DOHH2 (cell line): ENCODE data around the gene PGF.

Source experiments
- EZH2phosphoT487 ChIP-seq: fragments of 200-600 bp; sonication (generic); IDR thresholded peaks from 2 replicates; pipeline ENCODE4 v1.6.1; 2017; ENCODE audit warnings: borderline replicate concordance, mild to moderate bottlenecking, antibody characterized with exemption, low read length, moderate library complexity, mixed read lengths
- TF ChIP-seq, protein P1 (sequence below): fragments of 200-600 bp; sonication (generic); IDR thresholded peaks from one replicate; pipeline ENCODE4 v1.5.1; 2014; ENCODE audit warnings: antibody characterized with exemption, mild to moderate bottlenecking, low read depth, low read length; ENCODE audit not compliant: poor library complexity, severe bottlenecking

DNA sequence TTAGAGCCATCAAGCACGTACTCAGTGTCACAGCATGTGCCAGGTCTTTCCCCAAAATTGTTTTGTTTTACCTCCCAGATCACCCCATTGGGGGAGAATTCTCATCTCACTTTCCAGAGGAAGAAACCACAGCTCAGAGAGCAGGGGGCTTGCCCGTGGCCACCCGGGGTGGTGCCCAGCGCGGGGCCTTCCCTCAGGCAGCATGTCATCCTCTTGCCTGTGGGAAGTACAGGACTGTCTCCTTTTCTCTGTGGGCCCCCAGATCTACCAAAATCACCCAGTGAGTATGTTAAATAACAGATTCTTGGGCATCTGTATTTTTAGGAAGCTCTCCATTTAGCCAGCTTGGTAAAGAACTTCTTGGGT lies 38.2 kb downstream of the PGF start:
- TF ChIP-seq, protein P1, sequence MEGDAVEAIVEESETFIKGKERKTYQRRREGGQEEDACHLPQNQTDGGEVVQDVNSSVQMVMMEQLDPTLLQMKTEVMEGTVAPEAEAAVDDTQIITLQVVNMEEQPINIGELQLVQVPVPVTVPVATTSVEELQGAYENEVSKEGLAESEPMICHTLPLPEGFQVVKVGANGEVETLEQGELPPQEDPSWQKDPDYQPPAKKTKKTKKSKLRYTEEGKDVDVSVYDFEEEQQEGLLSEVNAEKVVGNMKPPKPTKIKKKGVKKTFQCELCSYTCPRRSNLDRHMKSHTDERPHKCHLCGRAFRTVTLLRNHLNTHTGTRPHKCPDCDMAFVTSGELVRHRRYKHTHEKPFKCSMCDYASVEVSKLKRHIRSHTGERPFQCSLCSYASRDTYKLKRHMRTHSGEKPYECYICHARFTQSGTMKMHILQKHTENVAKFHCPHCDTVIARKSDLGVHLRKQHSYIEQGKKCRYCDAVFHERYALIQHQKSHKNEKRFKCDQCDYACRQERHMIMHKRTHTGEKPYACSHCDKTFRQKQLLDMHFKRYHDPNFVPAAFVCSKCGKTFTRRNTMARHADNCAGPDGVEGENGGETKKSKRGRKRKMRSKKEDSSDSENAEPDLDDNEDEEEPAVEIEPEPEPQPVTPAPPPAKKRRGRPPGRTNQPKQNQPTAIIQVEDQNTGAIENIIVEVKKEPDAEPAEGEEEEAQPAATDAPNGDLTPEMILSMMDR: no peak
- no peak for TF ChIP-seq EZH2phosphoT487
